B cell (primary cell): ENCODE results near the gene VEGFA. TPM values are rescaled to one million over a fixed set of nuclear protein-coding genes. Genes with fewer than 3 reads are reported as not detected.

Experiments
- ATAC-seq: fragments of 200-7000 bp; cut with Tn5 transposase; one replicate; pipeline ENCODE4 v1.10.0; 2021; ENCODE audit warnings: low read depth, mild to moderate bottlenecking, moderate number of reproducible peaks, moderate library complexity
- CTCF ChIA-PET: fragments of 350-600 bp; sonication (Branson Sonifier 250); formaldehyde crosslinking; loops from one replicate; lab custom pipeline; 2021; ENCODE audit warnings: antibody characterized with exemption, inconsistent platforms; lab: Charles Lee
- POLR2A ChIA-PET: fragments of 350-600 bp; sonication (Branson Sonifier 250); formaldehyde crosslinking; loops from one replicate; lab custom pipeline; 2021; ENCODE audit warnings: antibody characterized with exemption; lab: Charles Lee
- DNase-seq: peaks from one replicate; pipeline ENCODE4 v3.0.0; 2013
- H2AFZ ChIP-seq: 2 replicates; pipeline ENCODE4 v1.6.1; 2012; ENCODE audit warnings: mild to moderate bottlenecking, low read depth, low read length; ENCODE audit not compliant: insufficient read depth, poor library complexity, severe bottlenecking
- H3K27ac ChIP-seq, 2 donors: 1 replicate in 1 of 2; 2 replicates in 1 of 2; pipeline ENCODE4 v1.5.1; 2012 to 2013; ENCODE audit warnings: low read length in 2 of 2, mild to moderate bottlenecking in 2 of 2, moderate library complexity in 1 of 2
- H3K27me3 ChIP-seq, 4 experiments: fragments of 200-600 bp in 1 of 4; sonication (generic) in 1 of 4; replicated peaks in 1 of 4; 1 replicate in 2 of 4; 2 replicates in 2 of 4; pipeline versions ENCODE4 v1.6.1 to v1.7.0; 2013 to 2016; ENCODE audit warnings: low read length in 3 of 4, mild to moderate bottlenecking in 2 of 4, mixed read lengths in 1 of 4, moderate library complexity in 1 of 4; ENCODE audit not compliant: insufficient read depth in 4 of 4, control insufficient read depth in 3 of 4; ENCODE audit errors: control extremely low read depth in 1 of 4
- H3K36me3 ChIP-seq, 2 experiments: replicated peaks in 1 of 2; 1 replicate in 1 of 2; 2 replicates in 1 of 2; pipeline versions ENCODE4 v1.6.1 to v1.7.1; 2013; ENCODE audit warnings: low read length in 1 of 2; ENCODE audit not compliant: insufficient read depth in 2 of 2, control insufficient read depth in 1 of 2; ENCODE audit errors: control extremely low read depth in 1 of 2, extremely low read depth in 1 of 2
- H3K4me1 ChIP-seq, 2 donors: fragments of 200-600 bp in 1 of 2; sonication (generic) in 1 of 2; 1 replicate in 1 of 2; 2 replicates in 1 of 2; pipeline versions ENCODE4 v1.5.1 to v1.6.1; 2013 to 2017; ENCODE audit warnings: low read length in 2 of 2; ENCODE audit not compliant: control insufficient read depth in 2 of 2, insufficient read depth in 2 of 2
- H3K4me2 ChIP-seq: replicated peaks from 2 replicates; pipeline ENCODE3; 2012; ENCODE audit warnings: mild to moderate bottlenecking, low read depth, low read length; ENCODE audit not compliant: poor library complexity, severe bottlenecking
- H3K4me3 ChIP-seq, 5 experiments: fragments of 200-600 bp in 1 of 5; sonication (generic) in 1 of 5; 1 replicate in 3 of 5; 2 replicates in 2 of 5; pipeline versions ENCODE4 v1.5.1 to v1.7.0; 2011 to 2016; ENCODE audit warnings: low read length in 4 of 5, mild to moderate bottlenecking in 4 of 5, low read depth in 2 of 5, control low read depth in 1 of 5, moderate library complexity in 1 of 5; ENCODE audit not compliant: insufficient read depth in 1 of 5; ENCODE audit errors: control extremely low read depth in 1 of 5, extremely low read depth in 1 of 5
- H3K79me2 ChIP-seq: fragments of 200-600 bp; sonication (generic); one replicate; pipeline ENCODE4 v1.6.0; 2016; ENCODE audit warnings: low read length; ENCODE audit not compliant: control insufficient read depth, insufficient read depth
- H3K9ac ChIP-seq: fragments of 200-600 bp; sonication (generic); 2 replicates; pipeline ENCODE4 v1.6.1; 2017; ENCODE audit warnings: mild to moderate bottlenecking, low read length, moderate library complexity
- H3K9me3 ChIP-seq, 3 donors: one replicate each; pipeline versions ENCODE4 v1.6.1 to v1.7.1; 2013; ENCODE audit warnings: low read length in 2 of 3; ENCODE audit not compliant: control insufficient read depth in 2 of 3, insufficient read depth in 1 of 3; ENCODE audit errors: control extremely low read depth in 1 of 3
- H4K20me1 ChIP-seq: 2 replicates; pipeline ENCODE4 v1.6.0; 2012; ENCODE audit warnings: mild to moderate bottlenecking, low read length; ENCODE audit not compliant: insufficient read depth, control insufficient read depth, poor library complexity, severe bottlenecking
- H3K27ac Mint-ChIP-seq: one replicate; pipeline ENCODE4 v1.8.0; 2021; ENCODE audit warnings: mixed read lengths
- H3K27me3 Mint-ChIP-seq: one replicate; pipeline ENCODE4 v1.8.0; 2021; ENCODE audit warnings: mixed read lengths
- H3K4me1 Mint-ChIP-seq: one replicate; pipeline ENCODE4 v1.8.0; 2021; ENCODE audit warnings: mixed read lengths
- H3K4me3 Mint-ChIP-seq: one replicate; pipeline ENCODE4 v1.8.0; 2021; ENCODE audit warnings: mixed read lengths
- H3K9me3 Mint-ChIP-seq: one replicate; pipeline ENCODE4 v1.8.0; 2022; ENCODE audit warnings: mixed read lengths; ENCODE audit not compliant: insufficient read depth
- EZH2 ChIP-seq: IDR thresholded peaks from 2 replicates; pipeline ENCODE4 v1.6.1; 2012; ENCODE audit warnings: borderline replicate concordance, low read depth, mild to moderate bottlenecking, moderate library complexity, low read length; ENCODE audit not compliant: insufficient read depth, poor library complexity, severe bottlenecking
- WGBS: methylation state at CpG from one replicate; pipeline ENCODE4 v1.1.5; 2013; ENCODE audit warnings: missing lambda C conversion rate; ENCODE audit not compliant: insufficient coverage; 5-methylcytosine and 5-hydroxymethylcytosine counted together
- intact Hi-C: fragments of 100-400 bp; cut with micrococcal nuclease; formaldehyde crosslinking; loops from one replicate; pipeline ENCODE4 v1.10.0; 2022
- polyA plus RNA-seq: library from polyadenylated mRNA; depleted of rRNA; stranded (reverse); fragments of >200 nt; gene quantifications from 2 replicates; pipeline ENCODE4 v1.2.3, GENCODE V29; 2012
- total RNA-seq, 2 donors: library from RNA; stranded (reverse); fragments of 120-200 nt in 1 of 2; gene quantifications; 1 replicate in 1 of 2; 2 replicates in 1 of 2; pipeline versions ENCODE4 v1.2.3 to v1.2.4, GENCODE V29; 2013 to 2022
- TF ChIP-seq, protein P1 (sequence below): fragments of 200-600 bp; IDR thresholded peaks from one replicate; pipeline ENCODE4 v1.8.0; 2022; ENCODE audit warnings: antibody characterized with exemption, mild to moderate bottlenecking

The VEGFA gene
- total and polyA plus RNA-seq, 2 donors (not counting 1 experiment from before 2014, with no cell fraction given): 3.9 to 6.4 TPM

DNA sequence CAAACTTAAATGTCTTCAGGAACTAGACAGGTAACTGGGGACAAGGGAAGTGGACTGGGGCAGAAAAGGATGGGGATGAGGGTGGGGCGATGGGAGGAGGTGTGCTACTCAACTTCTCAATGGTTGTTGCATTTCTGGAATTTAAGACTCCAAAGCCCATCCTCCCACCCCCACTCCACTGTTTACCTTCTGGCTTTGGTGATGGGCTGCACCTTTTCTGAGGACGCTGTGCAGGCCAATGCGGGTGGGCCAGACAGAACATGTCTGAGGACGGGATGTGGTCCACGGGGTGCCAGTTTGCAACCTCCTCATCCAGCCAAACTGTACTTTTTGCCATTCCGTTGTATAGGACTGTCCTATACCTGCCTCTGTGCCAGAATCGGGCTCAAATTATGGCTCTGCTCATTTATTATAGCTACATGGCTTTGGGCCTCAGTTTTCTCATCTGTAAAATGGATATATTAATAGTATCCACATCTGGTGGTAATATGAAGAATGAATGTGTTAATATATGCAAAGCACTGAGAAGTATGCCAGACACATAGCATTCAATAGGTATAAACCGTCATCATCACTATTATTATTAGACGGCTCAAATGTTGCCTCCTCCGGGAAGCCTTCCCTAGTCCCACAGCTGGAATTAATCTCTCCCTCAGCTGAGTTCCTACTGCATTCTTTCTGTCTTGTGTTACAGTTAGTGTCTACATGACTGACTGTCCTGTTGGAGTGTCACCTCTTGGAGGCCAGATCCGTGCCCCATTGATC lies 31.0 kb upstream of the VEGFA start:
- CTCF ChIA-PET: interaction anchor here (1.8 kb wide), 1 partner anchor 14 kb away, joined by 5 read pairs; no protein-coding TSS in a partner anchor
- H3K9me3 Mint-ChIP-seq: no peaks in the 10 kb centered on the region

DNA sequence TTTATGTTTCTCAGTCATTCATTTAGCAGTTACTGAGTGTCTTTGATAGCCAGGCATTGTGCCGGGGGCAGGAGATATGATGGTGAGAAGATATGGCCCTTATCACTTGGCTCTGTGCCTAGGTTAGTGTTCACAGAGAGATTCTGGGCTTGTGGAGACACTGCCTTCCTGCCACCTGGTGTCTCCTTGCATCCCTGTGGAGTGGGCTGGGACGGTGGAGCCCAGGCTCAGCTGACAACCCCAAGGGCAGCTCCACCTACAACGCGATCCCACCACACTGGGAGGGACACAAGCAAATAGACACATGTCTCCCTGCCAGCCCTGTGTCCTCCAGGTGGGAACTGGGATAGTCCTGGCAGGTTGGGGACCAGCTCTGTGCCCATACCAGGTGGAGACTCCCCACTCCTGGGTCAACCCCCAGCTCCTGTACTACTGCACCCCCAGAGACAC lies 30.3 kb upstream of the VEGFA start:
- H3K27me3 ChIP-seq: no peaks in the 10 kb centered on the region
- TF ChIP-seq, protein P1, sequence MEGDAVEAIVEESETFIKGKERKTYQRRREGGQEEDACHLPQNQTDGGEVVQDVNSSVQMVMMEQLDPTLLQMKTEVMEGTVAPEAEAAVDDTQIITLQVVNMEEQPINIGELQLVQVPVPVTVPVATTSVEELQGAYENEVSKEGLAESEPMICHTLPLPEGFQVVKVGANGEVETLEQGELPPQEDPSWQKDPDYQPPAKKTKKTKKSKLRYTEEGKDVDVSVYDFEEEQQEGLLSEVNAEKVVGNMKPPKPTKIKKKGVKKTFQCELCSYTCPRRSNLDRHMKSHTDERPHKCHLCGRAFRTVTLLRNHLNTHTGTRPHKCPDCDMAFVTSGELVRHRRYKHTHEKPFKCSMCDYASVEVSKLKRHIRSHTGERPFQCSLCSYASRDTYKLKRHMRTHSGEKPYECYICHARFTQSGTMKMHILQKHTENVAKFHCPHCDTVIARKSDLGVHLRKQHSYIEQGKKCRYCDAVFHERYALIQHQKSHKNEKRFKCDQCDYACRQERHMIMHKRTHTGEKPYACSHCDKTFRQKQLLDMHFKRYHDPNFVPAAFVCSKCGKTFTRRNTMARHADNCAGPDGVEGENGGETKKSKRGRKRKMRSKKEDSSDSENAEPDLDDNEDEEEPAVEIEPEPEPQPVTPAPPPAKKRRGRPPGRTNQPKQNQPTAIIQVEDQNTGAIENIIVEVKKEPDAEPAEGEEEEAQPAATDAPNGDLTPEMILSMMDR: no peak
- TF ChIP-seq EZH2: no peak
- Mint-ChIP-seq H3K4me1 (peaks cover 2% of the 10 kb centered on the region), H3K9me3 (no peaks in the 10 kb centered on the region), H3K27me3 (peaks cover 4% of the 10 kb centered on the region), H3K27ac (no peak overlapping the region), H3K4me3 (no peak overlapping the region)
- H3K9me3 ChIP-seq: no peaks in the 10 kb centered on the region
- no peak overlapping the region for H2AFZ ChIP-seq
- intact Hi-C loops: no loop called here
- no peak overlapping the region for H3K27ac ChIP-seq
- 97% methylated on average over 4 of the region's 4 CpGs for WGBS
- H3K4me3 ChIP-seq: no peak overlapping the region
- DNase-seq (no peak), ATAC-seq (no peak)
- no peaks in the 10 kb centered on the region for H3K36me3 ChIP-seq
- H3K4me1 ChIP-seq: peaks cover 1 to 8% of the 10 kb centered on the region in 2 donors
- no peak overlapping the region for H3K4me2 ChIP-seq
- no peaks in the 10 kb centered on the region for H3K79me2 ChIP-seq
- no peaks in the 10 kb centered on the region for H4K20me1 ChIP-seq
- POLR2A ChIA-PET: no interaction called here
- CTCF ChIA-PET: interaction anchor here (1.8 kb wide), 1 partner anchor 15 kb away, joined by 5 read pairs; no protein-coding TSS in a partner anchor
- H3K9ac ChIP-seq: no peak overlapping the region

More for the DNA sequence above, 31.0 kb upstream of the VEGFA start:
- Histone ChIP-seq H3K9ac (no peak overlapping the region), H3K4me3 (no peak overlapping the region), H2AFZ (no peak overlapping the region), H3K36me3 (no peaks in the 10 kb centered on the region), H3K4me1 (peaks cover 7 to 14% of the 10 kb centered on the region in 2 donors), H3K9me3 (no peaks in the 10 kb centered on the region), H4K20me1 (no peaks in the 10 kb centered on the region), H3K4me2 (no peak overlapping the region), H3K27ac (no peak overlapping the region), H3K79me2 (no peaks in the 10 kb centered on the region), H3K27me3 (no peaks in the 10 kb centered on the region)
- Mint-ChIP-seq H3K4me1 (peaks cover 4% of the 10 kb centered on the region), H3K27me3 (no peaks in the 10 kb centered on the region), H3K27ac (no peak overlapping the region), H3K4me3 (no peak overlapping the region)
- TF ChIP-seq EZH2: no peak
- TF ChIP-seq, protein P1: no peak
- intact Hi-C loops: no loop called here
- no peak for ATAC-seq
- WGBS: 91% methylated on average over 9 of the region's 11 CpGs
- no peak for DNase-seq
- POLR2A ChIA-PET: no interaction called here
